Natural killer cell treated with Interleukin-12 subunit alpha and Interleukin-12 subunit beta and Interleukin-15 and Interleukin-18, amount 100 ng/mL, for 72 hours (primary cell): ENCODE results near the gene TFPT. TPM values are rescaled to one million over a fixed set of nuclear protein-coding genes. Genes with fewer than 3 reads are reported as not detected.

Experiments used
- ATAC-seq, 2 donors: fragments of 150-1000 bp; cut with Tn5 transposase in 1 of 2; sonication (Bioruptor Pico), chemical (Tn5 transposase) in 1 of 2; 2 replicates each; pipeline ENCODE4 v1.10.0; 2021
- DNase-seq: peaks from one replicate; pipeline ENCODE4 v3.0.0; 2022; ENCODE audit warnings: low spot score
- H3K27ac Mint-ChIP-seq, 2 donors: 1 replicate in 1 of 2; 2 replicates in 1 of 2; pipeline ENCODE4 v1.8.0; 2022; ENCODE audit warnings: mixed read lengths in 2 of 2, mild to moderate bottlenecking in 1 of 2, moderate library complexity in 1 of 2
- H3K27me3 Mint-ChIP-seq, 2 donors: 1 replicate in 1 of 2; 2 replicates in 1 of 2; pipeline ENCODE4 v1.8.0; 2022; ENCODE audit warnings: mixed read lengths in 2 of 2
- H3K36me3 Mint-ChIP-seq: one replicate; pipeline ENCODE4 v1.8.0; 2022; ENCODE audit warnings: mixed read lengths
- H3K4me1 Mint-ChIP-seq, 2 donors: 1 replicate in 1 of 2; 2 replicates in 1 of 2; pipeline ENCODE4 v1.8.0; 2022; ENCODE audit warnings: low read depth in 2 of 2, mixed read lengths in 2 of 2, mild to moderate bottlenecking in 1 of 2
- H3K4me3 Mint-ChIP-seq: one replicate; pipeline ENCODE4 v1.8.0; 2022; ENCODE audit warnings: mixed read lengths
- H3K9me3 Mint-ChIP-seq: 2 replicates; pipeline ENCODE4 v1.8.0; 2022; ENCODE audit warnings: mixed read lengths
- total RNA-seq, 2 donors: library from RNA; stranded (reverse); gene quantifications; one replicate each; pipeline ENCODE4 v1.2.3, GENCODE V29; 2022

Gene TFPT
- total RNA-seq, 2 donors from 2014 or later: 48.3 to 51.7 TPM

- H3K4me3 Mint-ChIP-seq: no peak overlapping the region
- no peaks in the 10 kb centered on the region for H3K27me3 Mint-ChIP-seq
- DNase-seq (no peak), ATAC-seq (no peak)
- H3K4me1 Mint-ChIP-seq: peaks cover 36 to 39% of the 10 kb centered on the region in 2 donors
- no peaks in the 10 kb centered on the region for H3K9me3 Mint-ChIP-seq
- peaks cover 9% of the 10 kb centered on the region for H3K36me3 Mint-ChIP-seq
- H3K27ac Mint-ChIP-seq: peak overlapping the region; percentile 39 to 77
These were observed 39.3 kb upstream of the TFPT start for GRCh38 chr19:54154603-54155345.

- no peaks in the 10 kb centered on the region for H3K9me3 Mint-ChIP-seq
- peaks cover 29 to 36% of the 10 kb centered on the region in 2 donors for H3K4me1 Mint-ChIP-seq
- ATAC-seq (no peak), DNase-seq (no peak)
- no peaks in the 10 kb centered on the region for H3K27me3 Mint-ChIP-seq
- peak overlapping the region; percentile 39 to 49 for H3K27ac Mint-ChIP-seq
- peaks cover 12% of the 10 kb centered on the region for H3K36me3 Mint-ChIP-seq
- no peak overlapping the region for H3K4me3 Mint-ChIP-seq
These were observed 38.4 kb upstream of the TFPT start for GRCh38 chr19:54153731-54154326.

- no peak for ATAC-seq
- Mint-ChIP-seq H3K27me3 (no peaks in the 10 kb centered on the region), H3K27ac (peak overlapping the region in 1 of 2 donors; percentile 49), H3K4me3 (no peak overlapping the region), H3K9me3 (no peaks in the 10 kb centered on the region), H3K4me1 (peaks cover 20 to 30% of the 10 kb centered on the region in 2 donors), H3K36me3 (peaks cover 12% of the 10 kb centered on the region)
- DNase-seq: no peak
These were observed 37.5 kb upstream of the TFPT start for GRCh38 chr19:54152878-54153524.

- H3K36me3 Mint-ChIP-seq: peaks cover 12% of the 10 kb centered on the region
- H3K9me3 Mint-ChIP-seq: no peaks in the 10 kb centered on the region
- no peaks in the 10 kb centered on the region for H3K27me3 Mint-ChIP-seq
- no peak overlapping the region for H3K27ac Mint-ChIP-seq
- peaks cover 20 to 29% of the 10 kb centered on the region in 2 donors for H3K4me1 Mint-ChIP-seq
- DNase-seq (no peak), ATAC-seq (no peak)
- no peak overlapping the region for H3K4me3 Mint-ChIP-seq
These were observed 36.8 kb upstream of the TFPT start for GRCh38 chr19:54152267-54152666.

GRCh38 chr19:54151362-54152035, 36.0 kb upstream of the TFPT start:
- DNase-seq (no peak), ATAC-seq (no peak)
- no peak overlapping the region for H3K4me3 Mint-ChIP-seq
- peak overlapping the region in 1 of 2 donors; percentile 56 for H3K27ac Mint-ChIP-seq
- H3K9me3 Mint-ChIP-seq: no peaks in the 10 kb centered on the region
- peaks cover 6% of the 10 kb centered on the region for H3K36me3 Mint-ChIP-seq
- H3K4me1 Mint-ChIP-seq: peaks cover 13 to 27% of the 10 kb centered on the region in 2 donors
- H3K27me3 Mint-ChIP-seq: no peaks in the 10 kb centered on the region

- Mint-ChIP-seq H3K27me3 (no peaks in the 10 kb centered on the region), H3K9me3 (no peaks in the 10 kb centered on the region), H3K4me1 (peaks cover 6 to 32% of the 10 kb centered on the region in 2 donors), H3K4me3 (no peak overlapping the region), H3K36me3 (peaks cover 13% of the 10 kb centered on the region), H3K27ac (no peak overlapping the region)
- ATAC-seq: no peak
- DNase-seq: no peak
These were observed 33.8 kb upstream of the TFPT start for GRCh38 chr19:54149021-54149812.

- ATAC-seq (no peak), DNase-seq (no peak)
- Mint-ChIP-seq H3K9me3 (no peaks in the 10 kb centered on the region), H3K4me3 (no peak overlapping the region), H3K36me3 (peaks cover 22% of the 10 kb centered on the region), H3K4me1 (peaks cover 5 to 33% of the 10 kb centered on the region in 2 donors), H3K27ac (no peak overlapping the region), H3K27me3 (no peaks in the 10 kb centered on the region)
These were observed 32.7 kb upstream of the TFPT start for GRCh38 chr19:54148158-54148557.

GRCh38 chr19:54147676-54148075, 32.2 kb upstream of the TFPT start:
- Mint-ChIP-seq H3K4me3 (no peak overlapping the region), H3K27ac (no peak overlapping the region)

GRCh38 chr19:54145541-54146158, 30.2 kb upstream of the TFPT start:
- Mint-ChIP-seq H3K36me3 (peaks cover 22% of the 10 kb centered on the region), H3K27ac (no peak overlapping the region), H3K27me3 (no peaks in the 10 kb centered on the region), H3K4me1 (peaks cover 19 to 49% of the 10 kb centered on the region in 2 donors), H3K9me3 (no peaks in the 10 kb centered on the region), H3K4me3 (no peak overlapping the region)
- no peak for ATAC-seq
- no peak for DNase-seq

More at GRCh38 chr19:54147676-54148075, 32.2 kb upstream of the TFPT start:
- H3K4me1 Mint-ChIP-seq: peaks cover 5 to 37% of the 10 kb centered on the region in 2 donors
- no peak for ATAC-seq
- H3K36me3 Mint-ChIP-seq: peaks cover 22% of the 10 kb centered on the region
- no peaks in the 10 kb centered on the region for H3K27me3 Mint-ChIP-seq
- no peaks in the 10 kb centered on the region for H3K9me3 Mint-ChIP-seq
- no peak for DNase-seq

GRCh38 chr19:54142166-54142780, 26.8 kb upstream of the TFPT start:
- no peak overlapping the region for H3K4me3 Mint-ChIP-seq
- no peaks in the 10 kb centered on the region for H3K27me3 Mint-ChIP-seq
- no peaks in the 10 kb centered on the region for H3K9me3 Mint-ChIP-seq
- peaks cover 33 to 59% of the 10 kb centered on the region in 2 donors for H3K4me1 Mint-ChIP-seq
- ATAC-seq: no peak
- no peak for DNase-seq
- H3K36me3 Mint-ChIP-seq: peaks cover 16% of the 10 kb centered on the region
- H3K27ac Mint-ChIP-seq: no peak overlapping the region

- peaks cover 40 to 60% of the 10 kb centered on the region in 2 donors for H3K4me1 Mint-ChIP-seq
- no peak for ATAC-seq
- no peaks in the 10 kb centered on the region for H3K9me3 Mint-ChIP-seq
- H3K36me3 Mint-ChIP-seq: peaks cover 16% of the 10 kb centered on the region
- no peak for DNase-seq
- H3K27ac Mint-ChIP-seq: no peak overlapping the region
- no peaks in the 10 kb centered on the region for H3K27me3 Mint-ChIP-seq
- no peak overlapping the region for H3K4me3 Mint-ChIP-seq
These were observed 25.9 kb upstream of the TFPT start for GRCh38 chr19:54141356-54141755.

- no peak for DNase-seq
- Mint-ChIP-seq H3K27me3 (no peaks in the 10 kb centered on the region), H3K4me1 (peaks cover 51 to 58% of the 10 kb centered on the region in 2 donors), H3K9me3 (no peaks in the 10 kb centered on the region), H3K27ac (peak overlapping the region; percentile 93 to 94), H3K36me3 (peaks cover 4% of the 10 kb centered on the region), H3K4me3 (peak overlapping the region; percentile 94)
- no peak for ATAC-seq
These were observed 23.2 kb upstream of the TFPT start for GRCh38 chr19:54138489-54139256.
